OCI-LY1 (cell line): ENCODE data around the gene CSF3R.

Source experiments
- CTCF ChIP-seq: fragments of 200-600 bp; sonication (generic), shearing (Covaris generic); IDR thresholded peaks from 2 replicates; pipeline ENCODE4 v1.5.1; 2017; ENCODE audit warnings: mild to moderate bottlenecking, antibody characterized with exemption, low read length, moderate library complexity, mixed read lengths
- EZH2 ChIP-seq: fragments of 200-600 bp; sonication (generic), shearing (Covaris generic); IDR thresholded peaks from 2 replicates; pipeline ENCODE4 v1.8.0; 2017; ENCODE audit warnings: borderline replicate concordance, mixed run types, mild to moderate bottlenecking, antibody characterized with exemption, low read length, moderate library complexity, mixed read lengths

- TF ChIP-seq EZH2 (no peak), CTCF (no peak)
Measured at GRCh38 chr1:36512842-36513241, 30.1 kb upstream of the CSF3R start.
